HepG2 (cell line): ENCODE data around the gene SRC. TPM values are rescaled to one million over a fixed set of nuclear protein-coding genes. Genes with fewer than 3 reads are reported as not detected.
A peak's percentile ranks its signal among the peaks of the same experiment; 100 is the strongest.

Experiments used
- CBX5 ChIP-seq: sonication (generic); formaldehyde crosslinking; IDR thresholded peaks from 2 replicates; pipeline ENCODE4 v1.4.0; 2020; ENCODE audit warnings: missing genetic modification reagents, borderline replicate concordance
- HNRNPUL1 ChIP-seq: fragments of 200-400 bp; formaldehyde crosslinking; IDR thresholded peaks from 2 replicates; pipeline ENCODE4 v1.6.1; 2017; ENCODE audit warnings: low read depth, mild to moderate bottlenecking, low read length, moderate library complexity
- PRDM4 ChIP-seq: sonication (generic); formaldehyde crosslinking; IDR thresholded peaks from 2 replicates; pipeline ENCODE4 v1.9.0; 2021; ENCODE audit warnings: missing genetic modification reagents, borderline replicate concordance
- RBM39 ChIP-seq: fragments of 200-400 bp; formaldehyde crosslinking; IDR thresholded peaks from one replicate; pipeline ENCODE4 v1.6.1; 2018; ENCODE audit warnings: antibody characterized with exemption, mild to moderate bottlenecking, low read depth, low read length; ENCODE audit not compliant: poor library complexity, severe bottlenecking
- RNF219 ChIP-seq: sonication (generic); formaldehyde crosslinking; IDR thresholded peaks from 2 replicates; pipeline ENCODE4 v1.5.0; 2020; ENCODE audit warnings: mild to moderate bottlenecking, missing genetic modification reagents
- RXRB ChIP-seq: IDR thresholded peaks from 2 replicates; pipeline ENCODE4 v1.6.1; 2016; ENCODE audit warnings: borderline replicate concordance, missing genetic modification reagents, missing compliant biosample characterization
- SMAD3 ChIP-seq: sonication (generic); formaldehyde crosslinking; IDR thresholded peaks from 2 replicates; pipeline ENCODE4 v1.4.0; 2020; ENCODE audit warnings: missing genetic modification reagents
- SP1 ChIP-seq, 2 experiments: fragments of 450-650 bp in 1 of 2; sonication (generic) in 1 of 2; formaldehyde crosslinking in 1 of 2; IDR thresholded peaks; 2 replicates each; pipeline versions ENCODE4 v1.4.0 to v1.6.1; 2016 to 2020; ENCODE audit warnings: missing genetic modification reagents in 1 of 2
- SP140L ChIP-seq: sonication (generic); formaldehyde crosslinking; IDR thresholded peaks from 2 replicates; pipeline ENCODE4 v1.4.0; 2020; ENCODE audit warnings: missing genetic modification reagents, borderline replicate concordance
- ZIK1 ChIP-seq: sonication (generic); formaldehyde crosslinking; IDR thresholded peaks from 2 replicates; pipeline ENCODE4 v1.5.0; 2020; ENCODE audit warnings: mild to moderate bottlenecking, low read depth, missing genetic modification reagents, borderline replicate concordance
- ZNF614 ChIP-seq: IDR thresholded peaks from 2 replicates; pipeline ENCODE4 v1.6.1; 2018; ENCODE audit warnings: missing biosample characterization, missing genetic modification reagents, inconsistent platforms, borderline replicate concordance
- polyA plus RNA-seq, 8 experiments: library from polyadenylated mRNA; depleted of rRNA in 3 of 8; stranded (reverse) in 7 of 8; unstranded in 1 of 8; fragments of >200 nt; fragmentation: Illumina TruSeq in 4 of 8; extraction: Trizol in 4 of 8; gene quantifications; 2 replicates each; pipeline versions ENCODE4 v1.2.1 to v1.2.3, GENCODE V29; 2011 to 2016; ENCODE audit warnings: low read depth in 4 of 8, missing spikeins in 1 of 8, mixed read lengths in 1 of 8; ENCODE audit not compliant: insufficient read depth in 1 of 8
- total RNA-seq, 5 experiments: library from RNA; depleted of rRNA; stranded (reverse); fragments of >200 nt; fragmentation: Illumina TruSeq; extraction: Trizol; gene quantifications; 2 replicates each; pipeline ENCODE4 v1.2.3, GENCODE V29; 2016; ENCODE audit warnings: low read depth in 1 of 5

SRC gene
- total and polyA plus RNA-seq, 2 of the 13 experiments (the other 11 are each of a cell fraction or from before 2014, with no cell fraction given) = 54.7 to 192 TPM

GRCh38 chr20:37343212-37343993, 2.5 kb upstream of the SRC start (continued):
- no peak for TF ChIP-seq RNF219 (CRISPR knock-in tag)
- no peak for TF ChIP-seq SMAD3
- no peak for TF ChIP-seq RBM39
- TF ChIP-seq RXRB = peak; percentile 47; the same call in 1 of the 2 replicates
- TF ChIP-seq SP1 (IDR thresholded peaks at IDR 0.05) = no peak
- peak; percentile 5; the same call in 1 of the 2 replicates for TF ChIP-seq SP1 (CRISPR knock-in tag; IDR thresholded peaks at IDR 0.05)
- no peak for TF ChIP-seq ZNF614 (CRISPR knock-in tag)
- TF ChIP-seq PRDM4 (CRISPR knock-in tag) = no peak; the same call in 1 of the 2 replicates
- no peak for TF ChIP-seq ZIK1
- no peak for TF ChIP-seq SP140L
- TF ChIP-seq CBX5 (CRISPR knock-in tag) = peak; percentile 56; the same call in 1 of the 2 replicates
- TF ChIP-seq HNRNPUL1 = no peak
